GM12878 (cell line): ENCODE data around the gene GPR6. TPM values are rescaled to one million over a fixed set of nuclear protein-coding genes. Genes with fewer than 3 reads are reported as not detected.

Source experiments
- ATAC-seq: fragments of 200-7000 bp; cut with Tn5 transposase; 3 replicates; pipeline ENCODE4 v1.9.1; 2020; ENCODE audit warnings: mild to moderate bottlenecking, moderate library complexity
- BruUV-seq: library from RNA; stranded (reverse); fragments of 400-500 nt; replicated peaks from 2 replicates; lab custom pipeline; 2021; lab: Mats Ljungman, UMichigan
- CTCF ChIA-PET: fragments of 300-600 bp; sonication (Branson Sonifier 250); formaldehyde crosslinking; extraction: SDS; loops from one replicate; lab custom pipeline; 2021; ENCODE audit warnings: inconsistent platforms; lab: Yijun Ruan, JAX
- POLR2A ChIA-PET: fragments of 350-600 bp; formaldehyde crosslinking; extraction: SDS; loops from one replicate; lab custom pipeline; 2021; ENCODE audit warnings: inconsistent platforms; lab: Charles Lee
- RAD21 ChIA-PET: fragments of 300-600 bp; sonication (Branson Sonifier 250); formaldehyde crosslinking; loops from one replicate; lab custom pipeline; 2023; ENCODE audit warnings: antibody characterized with exemption; ENCODE audit not compliant: unreplicated experiment; lab: Charles Lee
- SMC1A ChIA-PET: fragments of 300-600 bp; sonication (Branson Sonifier 250); formaldehyde crosslinking; loops from one replicate; lab custom pipeline; 2023; ENCODE audit not compliant: unreplicated experiment, uncharacterized antibody; lab: Charles Lee
- DNase-seq: peaks from one replicate; pipeline ENCODE4 v3.0.0-alpha.2; 2011; ENCODE audit warnings: low read depth, low spot score
- FAIRE-seq: peaks from 3 replicates; lab custom pipeline; 2011; peaks lifted over from hg19 to GRCh38; lab: Jason Lieb, UNC
- H2AFZ ChIP-seq: 2 replicates; pipeline ENCODE4 v1.6.0; 2011; ENCODE audit warnings: low read depth, low read length, control low read depth; ENCODE audit not compliant: control insufficient read depth
- H3K27ac ChIP-seq: 2 replicates; pipeline ENCODE4 v1.5.1; 2011; ENCODE audit warnings: control low read depth; ENCODE audit not compliant: control insufficient read depth, insufficient read depth
- H3K27me3 ChIP-seq, 2 experiments: replicated peaks in 1 of 2; 2 replicates each; pipeline versions ENCODE4 v1.6.0 to v1.6.1; 2011; ENCODE audit warnings: low read length in 1 of 2; ENCODE audit not compliant: control insufficient read depth in 2 of 2, insufficient read depth in 2 of 2
- H3K36me3 ChIP-seq, 2 experiments: 2 replicates each; pipeline ENCODE4 v1.5.1; 2011; ENCODE audit warnings: low read length in 1 of 2; ENCODE audit not compliant: control insufficient read depth in 2 of 2, insufficient read depth in 2 of 2
- H3K4me1 ChIP-seq: 2 replicates; pipeline ENCODE4 v1.6.1; 2011; ENCODE audit warnings: mild to moderate bottlenecking, low read length, moderate library complexity, mixed read lengths; ENCODE audit not compliant: control insufficient read depth, insufficient read depth
- H3K4me2 ChIP-seq: 2 replicates; pipeline ENCODE4 v1.6.0; 2011; ENCODE audit warnings: control low read depth; ENCODE audit not compliant: control insufficient read depth, insufficient read depth
- H3K4me3 ChIP-seq: fragments of 200-600 bp; sonication (generic); 2 replicates; pipeline ENCODE4 v1.5.1; 2016
- H3K79me2 ChIP-seq: 2 replicates; pipeline ENCODE4 v1.6.0; 2011; ENCODE audit warnings: low read length; ENCODE audit not compliant: control insufficient read depth, insufficient read depth
- H3K9ac ChIP-seq: 2 replicates; pipeline ENCODE4 v1.8.0; 2011; ENCODE audit warnings: low read length, control low read depth, mixed read lengths; ENCODE audit not compliant: control insufficient read depth, insufficient read depth
- H3K9me3 ChIP-seq: replicated peaks from 3 replicates; pipeline ENCODE4 v1.5.1; 2011; ENCODE audit warnings: mild to moderate bottlenecking, low read length; ENCODE audit not compliant: control insufficient read depth, insufficient read depth
- H4K20me1 ChIP-seq: 2 replicates; pipeline ENCODE4 v1.6.0; 2011; ENCODE audit not compliant: control insufficient read depth, insufficient read depth
- BRCA1 ChIP-seq: IDR thresholded peaks from 2 replicates; pipeline ENCODE4 v1.6.1; 2011; ENCODE audit warnings: low read depth, low read length, improper control_type of control experiment
- EGR1 ChIP-seq, 2 experiments: IDR thresholded peaks; 1 replicate in 1 of 2; 2 replicates in 1 of 2; pipeline ENCODE4 v1.6.1; 2011 to 2012; ENCODE audit warnings: low read depth in 2 of 2, low read length in 2 of 2, borderline replicate concordance in 1 of 2, mild to moderate bottlenecking in 1 of 2, moderate library complexity in 1 of 2
- HDAC2 ChIP-seq: fragments of 200-600 bp; sonication (generic); IDR thresholded peaks from 2 replicates; pipeline ENCODE4 v1.6.1; 2017
- IKZF1 ChIP-seq: fragments of 450-650 bp; conservative IDR thresholded peaks from 2 replicates; pipeline ENCODE4 v1.6.1; 2017; ENCODE audit warnings: antibody characterized with exemption, mild to moderate bottlenecking
- NKRF ChIP-seq: fragments of 450-650 bp; conservative IDR thresholded peaks from 2 replicates; pipeline ENCODE4 v1.6.1; 2017; ENCODE audit warnings: mild to moderate bottlenecking, moderate library complexity
- POU2F2 ChIP-seq: IDR thresholded peaks from 3 replicates; pipeline ENCODE4 v1.6.1; 2011; ENCODE audit warnings: low read depth, mild to moderate bottlenecking, low read length, borderline replicate concordance
- WGBS: methylation state at CpG from one replicate; pipeline ENCODE4 v1.1.6; 2016; ENCODE audit warnings: low lambda C conversion rate; ENCODE audit not compliant: insufficient replicate concordance, insufficient coverage; ENCODE audit errors: missing lambda C conversion rate; 5-methylcytosine and 5-hydroxymethylcytosine counted together
- in situ Hi-C: fragments of 300-500 bp; cut with MboI; formaldehyde crosslinking; loops from 9 replicates; pipeline ENCODE4 v1.14.3; 2018; ENCODE audit warnings: mixed read lengths
- intact Hi-C: fragments of 100-400 bp; cut with micrococcal nuclease; formaldehyde crosslinking; loops from one replicate; pipeline ENCODE4 v1.14.2; 2022; ENCODE audit not compliant: unreplicated experiment
- polyA plus RNA-seq, 11 experiments: library from polyadenylated mRNA; depleted of rRNA in 4 of 11; unstranded in 6 of 11; stranded (reverse) in 5 of 11; fragments of >200 nt; fragmentation: Nextera tagmentation in 4 of 11; fragmentation: Illumina TruSeq in 1 of 11; extraction: Ambion mirVana in 4 of 11; extraction: Trizol in 1 of 11; gene quantifications; 1 replicate in 1 of 11; 2 replicates in 10 of 11; pipeline versions ENCODE4 v1.2.1 to v1.2.3, GENCODE V29; 2011 to 2016; ENCODE audit warnings: inconsistent platforms in 2 of 11, missing spikeins in 2 of 11, low read depth in 1 of 11
- total RNA-seq, 4 experiments: library from RNA; depleted of rRNA in 3 of 4; stranded (reverse); fragments of >200 nt in 3 of 4; fragmentation: Illumina TruSeq in 1 of 4; extraction: Trizol in 1 of 4; gene quantifications; 2 replicates each; pipeline versions ENCODE4 v1.2.1 to v1.2.3, GENCODE V29; 2013 to 2021

The GPR6 gene
- total and polyA plus RNA-seq, 10 of the 15 experiments (the other 5 are each of a cell fraction or from before 2014, with no cell fraction given) = not detected

- no TSS peak for BruUV-seq
- TF ChIP-seq HDAC2 (no peak), POU2F2 (no peak), EGR1 (IDR thresholded peaks at IDR 0.05; ENCODE audit: borderline replicate concordance in 1 of 2, low read depth in 2 of 2, low read length in 2 of 2) (no peak), BRCA1 (no peak), IKZF1 (no peak)
- FAIRE-seq = no peak
- no peak for ATAC-seq
- Histone ChIP-seq H3K79me2 (no peaks in the 10 kb centered on the region), H3K9ac (no peak overlapping the region), H4K20me1 (no peaks in the 10 kb centered on the region), H3K36me3 (no peaks in the 10 kb centered on the region), H3K4me1 (no peaks in the 10 kb centered on the region), H2AFZ (no peak overlapping the region), H3K4me2 (no peak overlapping the region), H3K9me3 (no peaks in the 10 kb centered on the region; the same call in 2 of the 3 replicates), H3K4me3 (no peak overlapping the region), H3K27ac (no peak overlapping the region), H3K27me3 (no peaks in the 10 kb centered on the region; a peak in 1 of 4 replicates)
- ChIA-PET CTCF (no interaction called here), SMC1A (no interaction called here), RAD21 (no interaction called here), POLR2A (no interaction called here)
- 66% methylated on average over 5 of the region's 5 CpGs for WGBS
- DNase-seq = no peak
- intact Hi-C loops (no loop called here), in situ Hi-C loops (no loop called here)
Measured at GRCh38 chr6:109962271-109962670, 15.8 kb upstream of the GPR6 start.

GRCh38 chr6:109963598-109964170, 14.4 kb upstream of the GPR6 start:
- Histone ChIP-seq H3K9ac (no peak overlapping the region), H3K79me2 (no peaks in the 10 kb centered on the region), H4K20me1 (no peaks in the 10 kb centered on the region), H3K36me3 (no peaks in the 10 kb centered on the region), H3K27ac (no peak overlapping the region), H3K9me3 (no peaks in the 10 kb centered on the region), H3K4me3 (no peak overlapping the region), H2AFZ (no peak overlapping the region), H3K27me3 (no peaks in the 10 kb centered on the region; a peak in 1 of 4 replicates)
- no TSS peak for BruUV-seq
- RAD21 ChIA-PET = no interaction called here
- CTCF ChIA-PET = no interaction called here
- SMC1A ChIA-PET = no interaction called here
- WGBS = 76% methylated on average over 2 of the region's 2 CpGs
- POLR2A ChIA-PET = no interaction called here
- DNase-seq (no peak), ATAC-seq (no peak), FAIRE-seq (no peak)
- intact Hi-C loops = no loop called here
- no peak for TF ChIP-seq NKRF
- TF ChIP-seq, all 136 proteins: peak for 0
- Histone ChIP-seq H3K4me2 (no peak overlapping the region), H3K4me1 (no peaks in the 10 kb centered on the region)
- in situ Hi-C loops = no loop called here
